Epithelial cell of esophagus (primary cell): ENCODE results near the gene NAA60.
"Not testable (repeated sequence)": the region's sequence is repeated elsewhere in the genome, so short reads cannot be mapped to it uniquely, and the experiment has no call there.

Source experiments
- DNase-seq: peaks from one replicate; pipeline ENCODE4 v3.0.0; 2010; ENCODE audit warnings: low read depth
- H3K4me3 ChIP-seq: 2 replicates; pipeline ENCODE4 v1.5.1; 2011; ENCODE audit warnings: mild to moderate bottlenecking, low read length, control low read depth
- CTCF ChIP-seq: IDR thresholded peaks from 2 replicates; pipeline ENCODE4 v1.5.1; 2011; ENCODE audit warnings: low read depth, mild to moderate bottlenecking, low read length, control low read depth, inconsistent platforms; ENCODE audit not compliant: insufficient read depth; ENCODE audit errors: missing control alignments

Gene NAA60

GRCh38 chr16:3520413-3520812 lies 76.9 kb downstream of the NAA60 start:
- no peak overlapping the region for H3K4me3 ChIP-seq
- no peak for TF ChIP-seq CTCF
- no peak for DNase-seq

GRCh38 chr16:3520841-3521240 lies 77.4 kb downstream of the NAA60 start:
- no peak overlapping the region for H3K4me3 ChIP-seq
- no peak for DNase-seq
- TF ChIP-seq CTCF, result no peak

- no peak overlapping the region for H3K4me3 ChIP-seq
- no peak for DNase-seq
- no peak for TF ChIP-seq CTCF
These were observed 79.8 kb downstream of the NAA60 start for GRCh38 chr16:3523281-3523680.

GRCh38 chr16:3525951-3526350 lies 82.5 kb downstream of the NAA60 start:
- no peak for TF ChIP-seq CTCF
- no peak for DNase-seq
- no peak overlapping the region for H3K4me3 ChIP-seq

GRCh38 chr16:3527216-3527829 lies 83.8 kb downstream of the NAA60 start:
- peak; percentile 61 for TF ChIP-seq CTCF
- H3K4me3 ChIP-seq, result not testable (repeated sequence)
- DNase-seq, result peak; percentile 60

GRCh38 chr16:3528406-3528805 lies 84.9 kb downstream of the NAA60 start:
- no peak for TF ChIP-seq CTCF
- DNase-seq, result no peak
- H3K4me3 ChIP-seq, result no peak overlapping the region

- TF ChIP-seq CTCF, result no peak
- DNase-seq, result no peak
- no peak overlapping the region for H3K4me3 ChIP-seq
These were observed 85.7 kb downstream of the NAA60 start for GRCh38 chr16:3529175-3529574.
